Spinal cord (tissue), 10 donors: Measurements from ENCODE around the gene PRUNE1. TPM values are rescaled to one million over a fixed set of nuclear protein-coding genes. Genes with fewer than 3 reads are reported as not detected.

ENCODE experiments used
- DNase-seq, 6 donors: peaks; one replicate each; pipeline versions ENCODE4 v3.0.0 to v3.0.0-alpha.2; 2013 to 2015; ENCODE audit warnings: low spot score in 6 of 6, low read depth in 4 of 6
- H3K27ac ChIP-seq: one replicate; pipeline ENCODE4 v1.5.1; 2013; ENCODE audit warnings: low read depth, low read length, control low read depth
- H3K27me3 ChIP-seq: one replicate; pipeline ENCODE4 v1.6.1; 2013; ENCODE audit warnings: low read length; ENCODE audit not compliant: control insufficient read depth, insufficient read depth
- H3K36me3 ChIP-seq: one replicate; pipeline ENCODE4 v1.6.1; 2013; ENCODE audit warnings: low read length; ENCODE audit not compliant: control insufficient read depth, insufficient read depth
- H3K4me1 ChIP-seq: one replicate; pipeline ENCODE4 v1.6.1; 2013; ENCODE audit warnings: low read length; ENCODE audit not compliant: control insufficient read depth, insufficient read depth
- H3K4me3 ChIP-seq: one replicate; pipeline ENCODE4 v1.5.1; 2013; ENCODE audit warnings: low read depth, low read length, control low read depth
- H3K9me3 ChIP-seq: one replicate; pipeline ENCODE4 v1.6.1; 2013; ENCODE audit warnings: low read length; ENCODE audit not compliant: control insufficient read depth, insufficient read depth
- WGBS: methylation state at CpG from one replicate; pipeline ENCODE4 v1.1.5; 2013; ENCODE audit warnings: missing lambda C conversion rate; ENCODE audit not compliant: insufficient coverage; 5-methylcytosine and 5-hydroxymethylcytosine counted together
- polyA plus RNA-seq, 2 donors: library from polyadenylated mRNA; unstranded; fragments of 120-200 nt; gene quantifications; one replicate each; pipeline ENCODE4 v1.2.1, GENCODE V29; 2013; ENCODE audit not compliant: insufficient read length in 2 of 2
- total RNA-seq, 2 donors: library from RNA; depleted of rRNA in 1 of 2; stranded (reverse); fragments of 120-200 nt in 1 of 2; fragments of >200 nt in 1 of 2; gene quantifications; one replicate each; pipeline versions ENCODE4 v1.2.3 to v1.2.4, GENCODE V29; 2013 to 2014
- donor health status: healthy.

The PRUNE1 gene
- total and polyA plus RNA-seq, 4 donors, result 18.9 to 39.4 (median 33.3) TPM

GRCh38 chr1:151003180-151003579, 5.1 kb upstream of the PRUNE1 start:
- Histone ChIP-seq H3K27ac (no peak overlapping the region), H3K4me3 (no peak overlapping the region), H3K4me1 (peaks cover 45% of the 10 kb centered on the region), H3K27me3 (no peaks in the 10 kb centered on the region), H3K36me3 (peaks cover 25% of the 10 kb centered on the region), H3K9me3 (no peaks in the 10 kb centered on the region)
- no peak for DNase-seq

GRCh38 chr1:151005729-151006319, 2.4 kb upstream of the PRUNE1 start:
- H3K4me1 ChIP-seq, result peaks cover 54% of the 10 kb centered on the region
- H3K27me3 ChIP-seq, result no peaks in the 10 kb centered on the region
- DNase-seq, result peak in 1 of 6 donors; percentile 18
- WGBS, result 40% methylated on average over 1 of the region's 4 CpGs
- no peaks in the 10 kb centered on the region for H3K9me3 ChIP-seq
- H3K4me3 ChIP-seq, result peak overlapping the region; percentile 72
- H3K36me3 ChIP-seq, result peaks cover 12% of the 10 kb centered on the region
- H3K27ac ChIP-seq, result peak overlapping the region; percentile 97

DNA sequence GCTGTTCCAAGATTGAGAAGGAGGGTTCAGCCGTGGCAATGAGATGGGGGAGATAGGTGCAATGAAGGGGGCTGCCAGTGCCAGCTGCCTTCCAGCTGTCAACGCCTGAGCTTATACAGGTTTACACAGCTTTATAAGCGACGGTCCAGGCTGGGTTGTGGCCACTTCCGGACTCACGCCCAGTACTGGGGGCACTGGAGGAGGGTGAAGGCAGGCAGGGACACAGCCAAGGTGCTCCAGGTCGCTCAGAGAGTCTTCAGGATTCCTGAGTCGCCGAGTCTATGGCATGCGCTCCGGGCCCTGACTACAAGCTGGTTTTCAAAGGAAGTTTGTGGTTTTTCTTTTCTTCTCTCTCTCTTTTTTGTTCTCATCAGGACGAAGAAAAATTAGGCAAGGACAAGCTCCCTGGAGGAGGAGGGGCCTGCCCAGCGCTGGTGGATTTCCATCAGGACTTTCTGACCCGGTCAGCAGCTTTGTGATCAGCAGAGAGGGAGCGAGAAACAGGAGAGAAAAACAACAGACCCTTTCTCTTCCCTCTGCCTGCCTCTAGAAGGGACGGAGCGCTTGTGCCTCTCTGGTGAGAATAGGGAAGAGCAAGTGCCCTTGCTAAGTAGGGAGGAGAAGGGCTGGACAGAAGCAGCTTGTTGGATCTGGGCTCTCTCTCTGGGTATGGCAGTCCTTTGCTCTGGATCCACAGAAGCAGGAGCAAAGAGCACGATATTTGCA, 1.8 kb upstream of the PRUNE1 start, which contains the start of gene MINDY1:
TSS of gene MINDY1 (minus strand) at position 576 of the 726 bp plus-strand sequence. CDS start 4,285 bp downstream, outside the sequence.
- peak in 5 of 6 donors; percentile 62 to 94 (median 64) for DNase-seq
- Histone ChIP-seq H3K4me1 (peaks cover 54% of the 10 kb centered on the region), H3K36me3 (peaks cover 7% of the 10 kb centered on the region), H3K27ac (peak within 1 kb of the TSS; percentile 97), H3K9me3 (no peaks in the 10 kb centered on the region), H3K4me3 (peak within 1 kb of the TSS; percentile 97), H3K27me3 (no peaks in the 10 kb centered on the region)
- 2% methylated on average over 10 of the region's 18 CpGs for WGBS

DNA sequence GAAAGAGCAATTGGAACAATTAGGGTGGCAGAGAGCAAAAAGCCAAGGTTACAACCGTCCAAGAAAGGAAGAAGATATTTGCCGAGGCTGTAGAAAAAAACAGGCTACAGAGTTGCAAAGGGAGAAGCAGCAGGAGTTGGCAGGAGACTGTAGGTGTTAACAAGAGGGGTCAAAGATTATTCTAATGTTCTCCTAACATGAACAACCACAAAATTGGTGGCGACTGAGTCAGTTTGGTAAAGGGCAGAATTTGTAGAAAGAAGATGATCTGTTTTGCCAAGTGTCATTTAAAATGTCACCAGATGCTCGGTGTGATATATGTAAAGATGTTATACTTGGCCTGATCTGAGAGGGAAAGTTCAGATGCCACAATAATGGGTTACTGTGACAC, 401 bp upstream of the PRUNE1 start:
- Histone ChIP-seq H3K4me1 (peaks cover 59% of the 10 kb centered on the region), H3K36me3 (peaks cover 2% of the 10 kb centered on the region), H3K27me3 (no peaks in the 10 kb centered on the region), H3K4me3 (peak overlapping the region; percentile 97), H3K27ac (peak overlapping the region; percentile 97), H3K9me3 (no peaks in the 10 kb centered on the region)
- DNase-seq, result no peak
- 0% methylated on average over 1 of the region's 4 CpGs for WGBS

DNA sequence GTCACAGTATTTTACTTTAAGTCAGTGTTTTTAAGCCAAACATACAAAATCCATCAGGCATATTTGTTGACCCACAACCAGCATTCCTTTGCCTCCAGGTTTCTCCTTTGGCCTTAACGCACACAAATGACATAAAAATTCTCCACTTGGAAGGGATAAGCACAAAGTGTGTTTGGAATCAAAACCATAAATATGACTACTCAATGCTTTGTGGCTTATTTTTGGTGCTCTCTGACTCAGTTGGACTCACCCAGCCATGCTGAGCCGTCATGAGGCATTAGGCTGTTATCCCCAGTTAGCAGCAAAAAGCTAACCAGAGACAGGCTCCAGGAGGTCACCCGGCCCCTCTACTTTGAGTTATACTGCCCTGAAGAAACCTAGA, 948 bp downstream of the PRUNE1 start:
- Histone ChIP-seq H3K4me1 (peaks cover 56% of the 10 kb centered on the region), H3K27me3 (no peaks in the 10 kb centered on the region), H3K27ac (peak overlapping the region; percentile 97), H3K9me3 (no peaks in the 10 kb centered on the region), H3K4me3 (peak overlapping the region; percentile 97), H3K36me3 (peaks cover 5% of the 10 kb centered on the region)
- 18% methylated on average over 1 of the region's 3 CpGs for WGBS
- DNase-seq, result no peak

DNA sequence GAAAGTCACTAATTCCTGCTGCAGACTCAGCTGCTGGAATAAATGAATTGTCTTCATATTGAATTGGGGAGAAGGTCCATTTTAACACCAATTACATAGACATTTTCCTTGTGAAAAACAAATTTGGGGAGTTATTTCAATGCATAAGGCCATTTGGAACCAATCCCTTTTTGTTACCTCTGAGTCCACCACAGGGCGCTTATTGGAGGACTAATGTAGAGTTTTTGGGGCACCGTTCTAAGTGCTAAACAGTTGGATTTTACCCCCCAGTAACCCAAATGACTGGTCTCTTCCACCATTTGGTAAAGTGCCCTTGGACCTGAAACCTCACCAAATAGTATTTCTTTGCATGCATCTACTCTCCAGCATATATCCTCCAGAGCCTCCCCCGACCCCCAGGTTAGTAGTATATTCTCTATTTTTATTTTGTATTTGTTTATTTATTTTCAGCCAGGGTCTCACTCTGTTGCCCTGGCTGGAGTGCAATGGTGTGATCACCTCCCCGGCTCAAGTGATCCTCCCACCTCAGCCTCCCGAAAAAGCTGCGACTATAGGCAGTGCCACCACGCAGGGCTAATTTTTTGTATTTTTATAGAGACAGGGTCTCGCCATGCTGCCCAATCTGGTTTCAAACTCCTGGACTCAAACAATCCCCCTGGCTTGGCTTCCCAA, 1.6 kb downstream of the PRUNE1 start:
- no peak for DNase-seq
- H3K4me1 ChIP-seq, result peaks cover 52% of the 10 kb centered on the region
- peak overlapping the region; percentile 97 for H3K4me3 ChIP-seq
- H3K27ac ChIP-seq, result no peak overlapping the region
- no peaks in the 10 kb centered on the region for H3K9me3 ChIP-seq
- no peaks in the 10 kb centered on the region for H3K27me3 ChIP-seq
- peaks cover 5% of the 10 kb centered on the region for H3K36me3 ChIP-seq
- WGBS, result 100% methylated on average over 1 of the region's 8 CpGs

- no peaks in the 10 kb centered on the region for H3K27me3 ChIP-seq
- H3K9me3 ChIP-seq, result no peaks in the 10 kb centered on the region
- WGBS, result 100% methylated on average over 2 of the region's 3 CpGs
- DNase-seq, result no peak
- H3K4me1 ChIP-seq, result peaks cover 47% of the 10 kb centered on the region
- peaks cover 5% of the 10 kb centered on the region for H3K36me3 ChIP-seq
- H3K4me3 ChIP-seq, result no peak overlapping the region
- no peak overlapping the region for H3K27ac ChIP-seq
These were observed 2.1 kb downstream of the PRUNE1 start for GRCh38 chr1:151010346-151010726.

- Histone ChIP-seq H3K27ac (no peak overlapping the region), H3K4me1 (peaks cover 44% of the 10 kb centered on the region), H3K4me3 (no peak overlapping the region), H3K27me3 (no peaks in the 10 kb centered on the region), H3K36me3 (peaks cover 5% of the 10 kb centered on the region), H3K9me3 (no peaks in the 10 kb centered on the region)
- WGBS, result 72% methylated on average over 2 of the region's 4 CpGs
- no peak for DNase-seq
These were observed 3.1 kb downstream of the PRUNE1 start for GRCh38 chr1:151011154-151011850.

- 90% methylated on average over 12 of the region's 14 CpGs for WGBS
- peaks cover 30% of the 10 kb centered on the region for H3K4me1 ChIP-seq
- H3K27me3 ChIP-seq, result no peaks in the 10 kb centered on the region
- peaks cover 7% of the 10 kb centered on the region for H3K36me3 ChIP-seq
- no peaks in the 10 kb centered on the region for H3K9me3 ChIP-seq
- H3K4me3 ChIP-seq, result no peak overlapping the region
- peak overlapping the region; percentile 75 for H3K27ac ChIP-seq
- DNase-seq, result no peak
These were observed 4.6 kb downstream of the PRUNE1 start for GRCh38 chr1:151012684-151013471.
